ENCODE data around the gene MEX3C. TPM values are rescaled to one million over a fixed set of nuclear protein-coding genes. Genes with fewer than 3 reads are reported as not detected.

Gene MEX3C
- polyA plus RNA-seq, 1 donor from 2014 or later = 58.6 TPM

GRCh38 chr18:51146909-51147308 is 50.6 kb downstream of the MEX3C start:
- Histone ChIP-seq H3K79me2 (replicated peaks; ENCODE audit: insufficient read depth, low read length) (no peaks in the 10 kb centered on the region), H3K9me2 (ENCODE audit: insufficient read depth, low read length) (no peaks in the 10 kb centered on the region), H3K27ac (ENCODE audit: low read length) (no peak overlapping the region), H2AFZ (ENCODE audit: low read depth, low read length) (no peak overlapping the region), H3F3A (ENCODE audit: insufficient read depth, low read length, poor library complexity, severe bottlenecking) (no peaks in the 10 kb centered on the region), H3K9ac (ENCODE audit: low read length) (no peak overlapping the region), H3K36me3 (ENCODE audit: insufficient read depth, low read length) (no peaks in the 10 kb centered on the region), H3K27me3 (ENCODE audit: insufficient read depth, low read depth, low read length) (no peaks in the 10 kb centered on the region), H4K20me1 (ENCODE audit: insufficient read depth) (no peaks in the 10 kb centered on the region), H3K9me3 (ENCODE audit: low read length) (no peaks in the 10 kb centered on the region), H3K4me2 (ENCODE audit: low read length) (no peak overlapping the region), H3K4me3 (ENCODE audit: low read length) (no peak overlapping the region)
- TF ChIP-seq CTCF (IDR thresholded peaks at IDR 0.05; ENCODE audit: poor library complexity, severe bottlenecking) (no peak), SMC3 (conservative IDR thresholded peaks at IDR 0.05; ENCODE audit: poor library complexity) (no peak), REST (IDR thresholded peaks at IDR 0.05; ENCODE audit: borderline replicate concordance) (no peak), MXI1 (conservative IDR thresholded peaks at IDR 0.05; ENCODE audit: poor library complexity, severe bottlenecking) (no peak), POLR2AphosphoS5 (IDR thresholded peaks at IDR 0.05) (no peak), RAD21 (conservative IDR thresholded peaks at IDR 0.05) (no peak), TAF1 (IDR thresholded peaks at IDR 0.05; ENCODE audit: low read depth) (no peak), EP300 (conservative IDR thresholded peaks at IDR 0.05; ENCODE audit: poor library complexity, severe bottlenecking) (no peak), EZH2 (IDR thresholded peaks at IDR 0.05; ENCODE audit: borderline replicate concordance, insufficient read depth, low read length, poor library complexity, severe bottlenecking) (no peak)

- Histone ChIP-seq H3K9me3 (ENCODE audit: low read length) (no peaks in the 10 kb centered on the region), H3K79me2 (replicated peaks; ENCODE audit: insufficient read depth, low read length) (no peaks in the 10 kb centered on the region), H3K9ac (ENCODE audit: low read length) (no peak overlapping the region), H3F3A (ENCODE audit: insufficient read depth, low read length, poor library complexity, severe bottlenecking) (no peaks in the 10 kb centered on the region), H3K4me3 (ENCODE audit: low read length) (no peak overlapping the region), H3K9me2 (ENCODE audit: insufficient read depth, low read length) (no peaks in the 10 kb centered on the region), H2AFZ (ENCODE audit: low read depth, low read length) (no peak overlapping the region), H3K4me2 (ENCODE audit: low read length) (no peak overlapping the region), H3K36me3 (ENCODE audit: insufficient read depth, low read length) (no peaks in the 10 kb centered on the region), H3K27ac (ENCODE audit: low read length) (no peak overlapping the region), H3K27me3 (ENCODE audit: insufficient read depth, low read depth, low read length) (no peaks in the 10 kb centered on the region), H4K20me1 (ENCODE audit: insufficient read depth) (no peaks in the 10 kb centered on the region)
- no peak for TF ChIP-seq RAD21 (conservative IDR thresholded peaks at IDR 0.05)
- TF ChIP-seq CTCF (IDR thresholded peaks at IDR 0.05; ENCODE audit: poor library complexity, severe bottlenecking) = no peak
- no peak for TF ChIP-seq EP300 (conservative IDR thresholded peaks at IDR 0.05; ENCODE audit: poor library complexity, severe bottlenecking)
- no peak for TF ChIP-seq EZH2 (IDR thresholded peaks at IDR 0.05; ENCODE audit: borderline replicate concordance, insufficient read depth, low read length, poor library complexity, severe bottlenecking)
- no peak for TF ChIP-seq MXI1 (conservative IDR thresholded peaks at IDR 0.05; ENCODE audit: poor library complexity, severe bottlenecking)
- no peak for TF ChIP-seq SMC3 (conservative IDR thresholded peaks at IDR 0.05; ENCODE audit: poor library complexity)
- no peak for TF ChIP-seq REST (IDR thresholded peaks at IDR 0.05; ENCODE audit: borderline replicate concordance)
- TF ChIP-seq POLR2AphosphoS5 (IDR thresholded peaks at IDR 0.05) = no peak
- no peak for TF ChIP-seq TAF1 (IDR thresholded peaks at IDR 0.05; ENCODE audit: low read depth)
These were observed 58.5 kb downstream of the MEX3C start for GRCh38 chr18:51138936-51139335.

All from neural cell (in vitro differentiated cells).